NCI-H1417 (cell line): ENCODE measurements around the gene ACTL8.

Experiments used
- DNase-seq, 3 experiments: peaks; one replicate each; lab custom pipeline; 2025; lab: John Stamatoyannopoulos, UW

The ACTL8 gene

DNA sequence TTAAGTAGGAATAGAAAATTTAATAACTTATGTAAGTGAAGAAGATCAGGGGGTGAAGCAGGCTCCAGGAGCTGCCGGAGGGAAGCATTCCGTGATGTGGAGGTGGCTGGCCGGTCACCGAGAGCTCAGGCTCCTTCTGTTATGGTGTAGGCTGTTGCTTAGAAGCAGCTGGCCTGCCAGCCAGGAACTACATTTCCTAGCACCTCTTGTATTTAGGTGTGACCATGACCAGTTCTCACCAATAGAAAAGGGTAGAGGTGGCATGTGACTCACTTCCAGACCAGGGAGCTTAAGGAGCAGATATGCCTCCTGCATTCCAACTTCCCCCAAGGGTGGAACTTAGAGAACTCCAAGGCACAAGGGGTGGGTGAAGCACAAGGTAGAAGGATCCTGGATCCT lies 120.7 kb downstream of the ACTL8 start:
- no peak for DNase-seq
